GM19395 (cell line): ENCODE measurements around the gene USP10.

Experiments used
- ATAC-seq: cut with Tn5 transposase; IDR thresholded peaks from one replicate; pipeline ENCODE4 v1.9.1; 2021; ENCODE audit warnings: mild to moderate bottlenecking, moderate library complexity; ENCODE audit not compliant: unreplicated experiment

USP10 gene

GRCh38 chr16:84699712-84700445, at the start of gene USP10:
USP10 (plus strand) TSS chr16:84700000; CDS start chr16:84700091, 91 bp downstream.
- ATAC-seq: peak; percentile 84

- no peak for ATAC-seq
These were observed 49.5 kb upstream of the USP10 start for GRCh38 chr16:84650062-84650991.

GRCh38 chr16:84652566-84652965, 47.2 kb upstream of the USP10 start:
- no peak for ATAC-seq

GRCh38 chr16:84654238-84654637, 45.6 kb upstream of the USP10 start:
- no peak for ATAC-seq

- ATAC-seq: no peak
These were observed 44.8 kb upstream of the USP10 start for GRCh38 chr16:84654998-84655397.

- ATAC-seq: no peak
These were observed 43.2 kb upstream of the USP10 start for GRCh38 chr16:84656649-84657048.

GRCh38 chr16:84657229-84657837, 42.5 kb upstream of the USP10 start:
- ATAC-seq: no peak

- no peak for ATAC-seq
These were observed 41.1 kb upstream of the USP10 start for GRCh38 chr16:84658690-84659089.

- no peak for ATAC-seq
These were observed 40.0 kb upstream of the USP10 start for GRCh38 chr16:84659656-84660300.

- no peak for ATAC-seq
These were observed 38.8 kb upstream of the USP10 start for GRCh38 chr16:84660973-84661372.

- ATAC-seq: no peak
These were observed 38.3 kb upstream of the USP10 start for GRCh38 chr16:84661418-84662060.

GRCh38 chr16:84662471-84662870, 37.3 kb upstream of the USP10 start:
- ATAC-seq: no peak

GRCh38 chr16:84663433-84664101, 36.2 kb upstream of the USP10 start:
- ATAC-seq: peak; percentile 80

GRCh38 chr16:84665359-84665758, 34.4 kb upstream of the USP10 start:
- no peak for ATAC-seq

- no peak for ATAC-seq
These were observed 34.0 kb upstream of the USP10 start for GRCh38 chr16:84665843-84666242.

GRCh38 chr16:84667600-84668309, 32.0 kb upstream of the USP10 start:
- ATAC-seq: no peak

GRCh38 chr16:84670063-84670462, 29.7 kb upstream of the USP10 start:
- ATAC-seq: no peak

GRCh38 chr16:84672276-84673202, 27.3 kb upstream of the USP10 start:
- ATAC-seq: peak; percentile 68
